ENCODE results near the gene ZNF880. TPM values are rescaled to one million over a fixed set of nuclear protein-coding genes. Genes with fewer than 3 reads are reported as not detected.
A peak's percentile ranks its signal among the peaks of the same experiment; 100 is the strongest.

ZNF880 gene
- total and polyA plus RNA-seq, 2 of the 8 experiments (the other 6 are each of a cell fraction or from before 2014, with no cell fraction given): 11.4 to 25.9 TPM

- no peaks in the 10 kb centered on the region for H4K20me1 ChIP-seq (replicated peaks in 1 of 2; ENCODE audit: control insufficient read depth in 1 of 2, insufficient read depth in 2 of 2, low read length in 2 of 2)
- H3K23ac ChIP-seq (ENCODE audit: insufficient read length): no peak overlapping the region
- peak overlapping the region; percentile 72; the same call in 1 of the 2 replicates for H2AFZ ChIP-seq (ENCODE audit: low read length)
- DNase-seq (ENCODE audit: low read depth in 1 of 2, low spot score in 2 of 2) (no peak), FAIRE-seq (no peak)
- no peak overlapping the region for H2BK120ac ChIP-seq (replicated peaks; ENCODE audit: low read depth, low read length)
- no peak overlapping the region for H3K56ac ChIP-seq (replicated peaks; ENCODE audit: insufficient read length, low read depth, low read length)
- H3K4ac ChIP-seq (replicated peaks; ENCODE audit: insufficient read length, low read depth, low read length): no peak overlapping the region
- H4K91ac ChIP-seq (replicated peaks; ENCODE audit: insufficient read length, low read length): no peak overlapping the region
- peaks cover 2 to 43% (median 24%) of the 10 kb centered on the region in 4 experiments; a peak in 7 of 8 replicates for H3K36me3 ChIP-seq (ENCODE audit: control insufficient read depth in 2 of 4, insufficient read depth in 4 of 4, low read length in 3 of 4)
- peak overlapping the region; percentile 88 to 96 (median 91) for H3K4me3 ChIP-seq (ENCODE audit: extremely low read depth in 1 of 4, insufficient read depth in 2 of 4, low read depth in 3 of 4, low read length in 4 of 4)
- H3K14ac ChIP-seq (ENCODE audit: insufficient read length): no peak overlapping the region
- H2BK5ac ChIP-seq (ENCODE audit: low read depth, low read length): peak overlapping the region; percentile 95; the same call in 1 of the 2 replicates
- H3K23me2 ChIP-seq (ENCODE audit: low read depth, low read length): peaks cover 5% of the 10 kb centered on the region; the same call in 1 of the 2 replicates
- ChIA-PET CTCF (ENCODE audit: partially characterized antibody) (interaction anchor here (0.8 to 1.0 kb wide), 2 partner anchors 15 to 94 kb away, joined by 3 to 4 read pairs; no protein-coding TSS in a partner anchor), POLR2A (ENCODE audit: partially characterized antibody) (interaction anchor here (0.9 to 1.4 kb wide), 6 partner anchors 9 to 289 kb away, joined by 3 to 6 read pairs (median 4); partner anchors contain the start of gene ZNF578)
- H3K9me3 ChIP-seq (ENCODE audit: insufficient read depth in 2 of 2, low read depth in 1 of 2, low read length in 1 of 2): peaks cover 19 to 30% of the 10 kb centered on the region in 2 experiments
- H3K18ac ChIP-seq (ENCODE audit: extremely low read depth, low read length): 0 out of 2 replicates have a peak overlapping the region, but pooled peaks have one; percentile 83
- H3K79me1 ChIP-seq (ENCODE audit: low read depth, low read length): peaks cover 2% of the 10 kb centered on the region; the same call in 1 of the 2 replicates
- H3K27ac ChIP-seq (ENCODE audit: low read depth, low read length): peak overlapping the region; percentile 91; the same call in 1 of the 2 replicates
- H3K27me3 ChIP-seq (replicated peaks in 1 of 4; ENCODE audit: control insufficient read depth in 3 of 4, extremely low read depth in 1 of 4, insufficient read depth in 3 of 4, low read length in 3 of 4): no peaks in the 10 kb centered on the region
- H4K5ac ChIP-seq (ENCODE audit: insufficient read length, low read depth, low read length): no peak overlapping the region
- WGBS, 2 experiments (ENCODE audit: extremely low coverage in 1 of 2, insufficient coverage in 1 of 2, insufficient read length in 1 of 2, insufficient replicate concordance in 2 of 2, low coverage in 1 of 2, low lambda C conversion rate in 2 of 2, missing lambda C conversion rate in 1 of 2): 61% methylated on average over 7 of the region's 7 CpGs; no CpG with 5 or more reads in 1 of the 2 experiments
- peak overlapping the region; percentile 79 to 88 for H3K4me2 ChIP-seq (ENCODE audit: insufficient read depth in 1 of 2, low read depth in 2 of 2, low read length in 2 of 2)
- H2AK5ac ChIP-seq (ENCODE audit: low read depth, low read length): no peak overlapping the region; the same call in 1 of the 2 replicates
- no peak overlapping the region for H2BK20ac ChIP-seq (ENCODE audit: low read length)
- H4K8ac ChIP-seq (ENCODE audit: extremely low read depth, insufficient read depth, low read length): peak overlapping the region; percentile 92; the same call in 1 of the 2 replicates
- peaks cover 0 to 16% of the 10 kb centered on the region in 2 experiments; a peak in 3 of 4 replicates for H3K79me2 ChIP-seq (ENCODE audit: control insufficient read depth in 1 of 2, insufficient read depth in 2 of 2, low read length in 2 of 2)
- peak overlapping the region; percentile 21; the same call in 1 of the 2 replicates for H2BK12ac ChIP-seq (ENCODE audit: low read depth, low read length)
- no peak overlapping the region for H2BK15ac ChIP-seq (ENCODE audit: low read length)
- H3K9ac ChIP-seq (replicated peaks in 1 of 4; ENCODE audit: extremely low read depth in 1 of 4, low read depth in 3 of 4, low read length in 3 of 4): peak overlapping the region; percentile 82 to 98 (median 94)
- H3K4me1 ChIP-seq (replicated peaks in 1 of 4; ENCODE audit: control insufficient read depth in 3 of 4, insufficient read depth in 4 of 4, low read length in 3 of 4): no peaks in the 10 kb centered on the region
- no peak for TF ChIP-seq NANOG (IDR thresholded peaks at IDR 0.05; ENCODE audit: insufficient read depth, low read depth, low read length, poor library complexity, severe bottlenecking)
- no peak for TF ChIP-seq EGR1 (IDR thresholded peaks at IDR 0.05; ENCODE audit: borderline replicate concordance, low read depth, low read length)
- no peak for TF ChIP-seq BACH1 (IDR thresholded peaks at IDR 0.05; ENCODE audit: low read length)
- no peak for TF ChIP-seq POLR2AphosphoS5 (IDR thresholded peaks at IDR 0.05; ENCODE audit: low read depth, low read length)
- TF ChIP-seq TAF7 (optimal IDR thresholded peaks at IDR 0.05; ENCODE audit: borderline replicate concordance, low read depth, low read length): no peak
- no peak for TF ChIP-seq ATF3 (IDR thresholded peaks at IDR 0.05; ENCODE audit: insufficient read depth, low read depth, low read length)
- TF ChIP-seq YY1 (IDR thresholded peaks at IDR 0.05; ENCODE audit: low read depth, low read length): no peak
- no peak for TF ChIP-seq RFX5 (IDR thresholded peaks at IDR 0.05; ENCODE audit: borderline replicate concordance, low read depth, low read length)
- no peak for TF ChIP-seq KDM4A (IDR thresholded peaks at IDR 0.05; ENCODE audit: low read depth, low read length, severe bottlenecking)
- TF ChIP-seq TBP (IDR thresholded peaks at IDR 0.05; ENCODE audit: low read depth, low read length): no peak
- TF ChIP-seq E2F6 (IDR thresholded peaks at IDR 0.05): no peak
- TF ChIP-seq FOSL1 (IDR thresholded peaks at IDR 0.05; ENCODE audit: insufficient read depth, low read depth, low read length): no peak
Measured at GRCh38 chr19:52370341-52370710, 603 bp downstream of the ZNF880 start.

Measured in H1 (cell line).